ENCODE measurements around the gene WFDC1. TPM values are rescaled to one million over a fixed set of nuclear protein-coding genes. Genes with fewer than 3 reads are reported as not detected.

The WFDC1 gene
- polyA plus RNA-seq, 1 of the 3 experiments (the other 2 are of a cell fraction): 0.03 TPM

DNA sequence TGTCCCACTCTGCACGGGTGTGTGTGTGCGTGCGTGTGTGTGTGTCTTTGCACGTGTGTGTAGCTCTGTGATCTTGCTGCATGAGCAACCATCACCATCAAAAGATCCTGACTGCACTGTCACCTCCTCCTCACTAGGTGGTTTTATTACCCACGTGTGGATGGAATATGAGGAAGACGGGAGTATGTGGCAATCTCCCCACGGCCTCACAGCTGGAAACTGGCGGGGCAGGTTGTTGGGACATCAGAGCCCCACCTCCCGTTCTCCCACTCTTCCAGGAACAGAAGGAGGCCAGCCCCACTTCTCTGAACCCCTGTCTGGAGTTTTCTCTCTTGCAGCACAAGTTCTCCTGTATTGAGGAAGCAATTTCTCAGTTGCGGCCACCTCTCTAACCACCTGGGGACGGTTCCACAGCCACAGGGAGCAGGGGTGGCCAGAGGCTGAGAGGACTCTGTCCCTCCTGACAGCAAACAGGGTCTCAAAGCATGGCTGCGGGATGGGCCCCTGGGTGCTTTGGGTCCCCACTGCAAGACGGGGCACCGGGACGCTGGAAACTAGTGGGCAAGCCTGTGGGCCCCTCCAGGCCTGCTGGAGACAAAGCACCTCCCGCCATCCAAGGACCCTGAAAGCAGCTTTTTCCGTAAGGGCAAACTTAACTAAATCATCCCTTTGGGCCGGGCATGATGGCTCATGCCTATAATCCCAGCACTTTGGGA is 45.8 kb downstream of the WFDC1 start:
- Histone ChIP-seq H4K20me1 (ENCODE audit: insufficient read depth) (no peaks in the 10 kb centered on the region), H3K9me2 (no peaks in the 10 kb centered on the region), H3K4me1 (ENCODE audit: control insufficient read depth in 1 of 2, insufficient read depth in 2 of 2, low read depth in 1 of 2, low read length in 1 of 2) (no peaks in the 10 kb centered on the region), H3F3A (replicated peaks; ENCODE audit: insufficient read depth) (no peaks in the 10 kb centered on the region), H3K9ac (no peak overlapping the region), H3K9me3 (0 out of 2 replicates have a peak, but pooled peaks cover 4% of the 10 kb centered on the region), H3K27ac (ENCODE audit: low read depth in 2 of 2, low read length in 1 of 2) (no peak overlapping the region), H2AFZ (ENCODE audit: low read depth) (no peak overlapping the region), H3K4me2 (no peak overlapping the region), H3K79me2 (ENCODE audit: insufficient read depth) (no peaks in the 10 kb centered on the region), H3K4me3 (ENCODE audit: low read depth in 2 of 2, low read length in 1 of 2) (no peak overlapping the region), H3K27me3 (ENCODE audit: insufficient read depth) (peaks cover 30% of the 10 kb centered on the region), H3K36me3 (replicated peaks in 1 of 2; ENCODE audit: control insufficient read depth in 1 of 2, insufficient read depth in 2 of 2, low read length in 1 of 2) (no peaks in the 10 kb centered on the region)
- CTCF ChIA-PET: no interaction called here
- 58% methylated on average over 16 of the region's 18 CpGs for WGBS (ENCODE audit: low lambda C conversion rate)
- DNase-seq: no peak
- TF ChIP-seq, protein P1, sequence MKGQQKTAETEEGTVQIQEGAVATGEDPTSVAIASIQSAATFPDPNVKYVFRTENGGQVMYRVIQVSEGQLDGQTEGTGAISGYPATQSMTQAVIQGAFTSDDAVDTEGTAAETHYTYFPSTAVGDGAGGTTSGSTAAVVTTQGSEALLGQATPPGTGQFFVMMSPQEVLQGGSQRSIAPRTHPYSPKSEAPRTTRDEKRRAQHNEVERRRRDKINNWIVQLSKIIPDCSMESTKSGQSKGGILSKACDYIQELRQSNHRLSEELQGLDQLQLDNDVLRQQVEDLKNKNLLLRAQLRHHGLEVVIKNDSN (IDR thresholded peaks at IDR 0.05; ENCODE audit: borderline replicate concordance, low read depth): no peak
- TF ChIP-seq RAD21 (IDR thresholded peaks at IDR 0.05; ENCODE audit: low read length) (no peak), FOSL2 (IDR thresholded peaks at IDR 0.05; ENCODE audit: borderline replicate concordance, low read depth) (no peak), MEF2A (IDR thresholded peaks at IDR 0.05; ENCODE audit: borderline replicate concordance, low read depth) (no peak)
- POLR2A ChIA-PET: no interaction called here

DNA sequence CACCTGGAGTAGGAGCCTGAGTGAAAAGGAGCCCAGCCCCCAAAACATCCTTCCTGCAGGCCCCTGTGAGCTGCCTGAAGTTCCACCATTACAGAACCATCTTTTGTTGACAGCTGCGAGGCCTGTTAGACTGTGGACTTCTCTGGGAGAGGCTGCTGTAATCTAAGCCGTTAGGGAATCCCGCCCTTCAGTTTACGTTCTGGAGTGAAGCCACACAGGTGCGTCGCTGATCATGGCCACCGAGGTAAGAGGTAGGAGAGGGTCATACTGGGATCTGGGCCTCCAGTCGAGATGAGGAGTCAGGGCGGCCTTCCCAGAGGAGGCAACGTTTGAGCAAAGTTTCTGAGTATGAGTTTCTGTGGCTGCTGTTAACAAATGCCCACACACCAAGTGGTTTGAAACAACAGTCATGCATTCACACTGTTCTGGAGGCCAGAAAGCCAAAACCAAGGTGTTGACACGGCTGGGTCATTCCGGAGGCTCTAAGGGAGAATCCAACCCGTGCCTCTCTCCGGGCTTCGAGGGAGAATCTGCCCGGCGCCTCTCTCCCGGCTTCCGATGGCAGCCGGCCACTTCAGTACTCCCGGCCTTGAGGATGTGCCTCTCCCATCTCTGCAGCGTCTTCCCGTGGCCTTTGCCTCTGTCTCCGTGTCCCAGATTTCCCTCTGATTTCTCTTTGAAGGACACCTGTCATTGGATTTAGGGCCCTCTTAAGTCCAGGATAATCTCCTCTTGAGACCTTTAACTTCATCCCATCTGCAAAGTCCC is 47.0 kb downstream of the WFDC1 start:
- no peaks in the 10 kb centered on the region for H3K4me1 ChIP-seq (ENCODE audit: control insufficient read depth in 1 of 2, insufficient read depth in 2 of 2, low read depth in 1 of 2, low read length in 1 of 2)
- WGBS (ENCODE audit: low lambda C conversion rate): 73% methylated on average over 23 of the region's 24 CpGs
- no peak overlapping the region for H3K27ac ChIP-seq (ENCODE audit: low read depth in 2 of 2, low read length in 1 of 2)
- no peaks in the 10 kb centered on the region for H3K79me2 ChIP-seq (ENCODE audit: insufficient read depth)
- no peak overlapping the region for H2AFZ ChIP-seq (ENCODE audit: low read depth)
- H4K20me1 ChIP-seq (ENCODE audit: insufficient read depth): no peaks in the 10 kb centered on the region
- no peak overlapping the region for H3K9ac ChIP-seq
- ChIA-PET POLR2A (no interaction called here), CTCF (interaction anchor here (0.7 kb wide), 1 partner anchor 65 kb away, joined by 3 read pairs; no protein-coding TSS in a partner anchor)
- no peaks in the 10 kb centered on the region for H3K36me3 ChIP-seq (replicated peaks in 1 of 2; ENCODE audit: control insufficient read depth in 1 of 2, insufficient read depth in 2 of 2, low read length in 1 of 2)
- no peak overlapping the region for H3K4me2 ChIP-seq
- 0 out of 2 replicates have a peak, but pooled peaks cover 4% of the 10 kb centered on the region for H3K9me3 ChIP-seq
- no peak for DNase-seq
- no peaks in the 10 kb centered on the region for H3K9me2 ChIP-seq
- no peak overlapping the region for H3K4me3 ChIP-seq (ENCODE audit: low read depth in 2 of 2, low read length in 1 of 2)
- no peaks in the 10 kb centered on the region for H3F3A ChIP-seq (replicated peaks; ENCODE audit: insufficient read depth)
- H3K27me3 ChIP-seq (ENCODE audit: insufficient read depth): peaks cover 43% of the 10 kb centered on the region
- TF ChIP-seq MEF2A (IDR thresholded peaks at IDR 0.05; ENCODE audit: borderline replicate concordance, low read depth) (no peak), NFIC (IDR thresholded peaks at IDR 0.05; ENCODE audit: borderline replicate concordance) (no peak), SIN3A (IDR thresholded peaks at IDR 0.05; ENCODE audit: borderline replicate concordance, low read depth, low read length) (no peak), POLR2AphosphoS5 (IDR thresholded peaks at IDR 0.05; ENCODE audit: low read depth, low read length) (no peak), RFX5 (IDR thresholded peaks at IDR 0.05; ENCODE audit: low read length) (no peak), EP300 (IDR thresholded peaks at IDR 0.05; ENCODE audit: borderline replicate concordance in 1 of 2, low read depth in 1 of 2, low read length in 1 of 2) (no peak), RAD21 (IDR thresholded peaks at IDR 0.05; ENCODE audit: low read length) (no peak), SMC3 (IDR thresholded peaks at IDR 0.05; ENCODE audit: low read depth, low read length) (no peak), EZH2phosphoT487 (IDR thresholded peaks at IDR 0.05; ENCODE audit: borderline replicate concordance, low read depth) (no peak)
- TF ChIP-seq, protein P1 (IDR thresholded peaks at IDR 0.05; ENCODE audit: borderline replicate concordance, low read depth): no peak
- TF ChIP-seq, protein P2, sequence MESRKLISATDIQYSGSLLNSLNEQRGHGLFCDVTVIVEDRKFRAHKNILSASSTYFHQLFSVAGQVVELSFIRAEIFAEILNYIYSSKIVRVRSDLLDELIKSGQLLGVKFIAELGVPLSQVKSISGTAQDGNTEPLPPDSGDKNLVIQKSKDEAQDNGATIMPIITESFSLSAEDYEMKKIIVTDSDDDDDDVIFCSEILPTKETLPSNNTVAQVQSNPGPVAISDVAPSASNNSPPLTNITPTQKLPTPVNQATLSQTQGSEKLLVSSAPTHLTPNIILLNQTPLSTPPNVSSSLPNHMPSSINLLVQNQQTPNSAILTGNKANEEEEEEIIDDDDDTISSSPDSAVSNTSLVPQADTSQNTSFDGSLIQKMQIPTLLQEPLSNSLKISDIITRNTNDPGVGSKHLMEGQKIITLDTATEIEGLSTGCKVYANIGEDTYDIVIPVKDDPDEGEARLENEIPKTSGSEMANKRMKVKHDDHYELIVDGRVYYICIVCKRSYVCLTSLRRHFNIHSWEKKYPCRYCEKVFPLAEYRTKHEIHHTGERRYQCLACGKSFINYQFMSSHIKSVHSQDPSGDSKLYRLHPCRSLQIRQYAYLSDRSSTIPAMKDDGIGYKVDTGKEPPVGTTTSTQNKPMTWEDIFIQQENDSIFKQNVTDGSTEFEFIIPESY (IDR thresholded peaks at IDR 0.05; ENCODE audit: borderline replicate concordance, low read depth): no peak
- TF ChIP-seq, protein P3, sequence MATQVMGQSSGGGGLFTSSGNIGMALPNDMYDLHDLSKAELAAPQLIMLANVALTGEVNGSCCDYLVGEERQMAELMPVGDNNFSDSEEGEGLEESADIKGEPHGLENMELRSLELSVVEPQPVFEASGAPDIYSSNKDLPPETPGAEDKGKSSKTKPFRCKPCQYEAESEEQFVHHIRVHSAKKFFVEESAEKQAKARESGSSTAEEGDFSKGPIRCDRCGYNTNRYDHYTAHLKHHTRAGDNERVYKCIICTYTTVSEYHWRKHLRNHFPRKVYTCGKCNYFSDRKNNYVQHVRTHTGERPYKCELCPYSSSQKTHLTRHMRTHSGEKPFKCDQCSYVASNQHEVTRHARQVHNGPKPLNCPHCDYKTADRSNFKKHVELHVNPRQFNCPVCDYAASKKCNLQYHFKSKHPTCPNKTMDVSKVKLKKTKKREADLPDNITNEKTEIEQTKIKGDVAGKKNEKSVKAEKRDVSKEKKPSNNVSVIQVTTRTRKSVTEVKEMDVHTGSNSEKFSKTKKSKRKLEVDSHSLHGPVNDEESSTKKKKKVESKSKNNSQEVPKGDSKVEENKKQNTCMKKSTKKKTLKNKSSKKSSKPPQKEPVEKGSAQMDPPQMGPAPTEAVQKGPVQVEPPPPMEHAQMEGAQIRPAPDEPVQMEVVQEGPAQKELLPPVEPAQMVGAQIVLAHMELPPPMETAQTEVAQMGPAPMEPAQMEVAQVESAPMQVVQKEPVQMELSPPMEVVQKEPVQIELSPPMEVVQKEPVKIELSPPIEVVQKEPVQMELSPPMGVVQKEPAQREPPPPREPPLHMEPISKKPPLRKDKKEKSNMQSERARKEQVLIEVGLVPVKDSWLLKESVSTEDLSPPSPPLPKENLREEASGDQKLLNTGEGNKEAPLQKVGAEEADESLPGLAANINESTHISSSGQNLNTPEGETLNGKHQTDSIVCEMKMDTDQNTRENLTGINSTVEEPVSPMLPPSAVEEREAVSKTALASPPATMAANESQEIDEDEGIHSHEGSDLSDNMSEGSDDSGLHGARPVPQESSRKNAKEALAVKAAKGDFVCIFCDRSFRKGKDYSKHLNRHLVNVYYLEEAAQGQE (IDR thresholded peaks at IDR 0.05; ENCODE audit: low read depth, low read length): no peak
- TF ChIP-seq, protein P4, sequence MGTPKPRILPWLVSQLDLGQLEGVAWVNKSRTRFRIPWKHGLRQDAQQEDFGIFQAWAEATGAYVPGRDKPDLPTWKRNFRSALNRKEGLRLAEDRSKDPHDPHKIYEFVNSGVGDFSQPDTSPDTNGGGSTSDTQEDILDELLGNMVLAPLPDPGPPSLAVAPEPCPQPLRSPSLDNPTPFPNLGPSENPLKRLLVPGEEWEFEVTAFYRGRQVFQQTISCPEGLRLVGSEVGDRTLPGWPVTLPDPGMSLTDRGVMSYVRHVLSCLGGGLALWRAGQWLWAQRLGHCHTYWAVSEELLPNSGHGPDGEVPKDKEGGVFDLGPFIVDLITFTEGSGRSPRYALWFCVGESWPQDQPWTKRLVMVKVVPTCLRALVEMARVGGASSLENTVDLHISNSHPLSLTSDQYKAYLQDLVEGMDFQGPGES (IDR thresholded peaks at IDR 0.05; ENCODE audit: low read depth, low read length): no peak
